Neural cell (in vitro differentiated cells): ENCODE results near the gene HSP90AA1.

ENCODE experiments used
- CTCF ChIP-seq: fragments of 450-650 bp; IDR thresholded peaks from 2 replicates; pipeline ENCODE4 v1.5.1; 2014; ENCODE audit warnings: antibody characterized with exemption, mild to moderate bottlenecking, moderate library complexity; ENCODE audit not compliant: poor library complexity, severe bottlenecking
- EP300 ChIP-seq: fragments of 450-650 bp; conservative IDR thresholded peaks from 2 replicates; pipeline ENCODE4 v1.6.1; 2014; ENCODE audit warnings: antibody characterized with exemption, mild to moderate bottlenecking, moderate library complexity; ENCODE audit not compliant: poor library complexity, severe bottlenecking
- EZH2 ChIP-seq: fragments of 200-600, 300-800 bp; shearing (Covaris generic), sonication (generic); IDR thresholded peaks from 2 replicates; pipeline ENCODE4 v1.6.1; 2014; ENCODE audit warnings: antibody characterized with exemption, low read length, borderline replicate concordance, mild to moderate bottlenecking; ENCODE audit not compliant: insufficient read depth, poor library complexity, severe bottlenecking
- POLR2AphosphoS5 ChIP-seq: IDR thresholded peaks from 2 replicates; pipeline ENCODE4 v1.6.1; 2012
- SMC3 ChIP-seq: fragments of 450-650 bp; conservative IDR thresholded peaks from 2 replicates; pipeline ENCODE4 v1.6.1; 2014; ENCODE audit warnings: antibody characterized with exemption, mild to moderate bottlenecking, moderate library complexity; ENCODE audit not compliant: poor library complexity
- TAF1 ChIP-seq: IDR thresholded peaks from 2 replicates; pipeline ENCODE4 v1.6.1; 2012; ENCODE audit warnings: low read depth

- TF ChIP-seq EZH2 (no peak), CTCF (no peak), EP300 (no peak), SMC3 (no peak), POLR2AphosphoS5 (no peak), TAF1 (no peak)
Measured at GRCh38 chr14:102094101-102094500, 7.3 kb upstream of the HSP90AA1 start.
